Endothelial cell of umbilical vein (primary cell): Measurements from ENCODE around the gene KRT1.

Experiments
- CTCF ChIP-seq, 2 donors: IDR thresholded peaks; 1 replicate in 1 of 2; 2 replicates in 1 of 2; pipeline ENCODE4 v1.5.1; 2011; ENCODE audit warnings: low read length in 2 of 2, mild to moderate bottlenecking in 2 of 2, moderate library complexity in 2 of 2, control low read depth in 1 of 2, inconsistent platforms in 1 of 2, low read depth in 1 of 2; ENCODE audit not compliant: insufficient read depth in 1 of 2; ENCODE audit errors: extremely low read depth in 1 of 2
- POLR2A ChIP-seq: IDR thresholded peaks from 2 replicates; pipeline ENCODE4 v1.6.1; 2012; ENCODE audit warnings: low read depth, mild to moderate bottlenecking, control low read depth, low read length

DNA sequence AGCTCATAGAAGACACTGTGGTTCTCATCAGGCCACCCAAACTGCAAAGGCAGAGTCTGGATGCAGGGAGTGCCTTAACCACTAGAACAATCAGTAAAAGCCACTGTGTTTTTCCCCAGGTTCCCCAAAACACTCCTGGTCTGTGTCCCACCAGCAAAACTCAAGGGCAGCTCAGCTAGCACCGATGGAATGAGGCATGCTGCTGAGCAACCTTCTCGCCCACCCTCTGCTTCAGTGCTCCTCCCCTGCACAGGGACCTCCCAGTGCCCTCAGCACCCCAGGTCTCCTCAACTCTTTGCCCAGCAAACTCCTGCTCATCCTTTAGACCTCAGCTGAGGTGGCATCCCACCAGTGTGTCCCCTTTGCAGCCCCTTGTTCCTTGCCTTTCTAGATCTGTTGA is 19.2 kb upstream of the KRT1 start:
- TF ChIP-seq CTCF (IDR thresholded peaks at IDR 0.05; ENCODE audit: extremely low read depth in 1 of 2, insufficient read depth in 1 of 2, low read depth in 1 of 2, low read length in 2 of 2), result no peak
- TF ChIP-seq POLR2A, result no peak
